IPS-11a (cell line): Measurements from ENCODE around the gene UNKL.
"Not testable (repeated sequence)": the region's sequence is repeated elsewhere in the genome, so short reads cannot be mapped to it uniquely, and the experiment has no call there.

ENCODE experiments used
- H3K4me3 ChIP-seq: one replicate; pipeline ENCODE4 v1.5.1; 2013; ENCODE audit warnings: low read depth, low read length, control low read depth

UNKL gene

GRCh38 chr16:1446296-1447080 is 32.0 kb upstream of the UNKL start:
- H3K4me3 ChIP-seq, result no peak overlapping the region

GRCh38 chr16:1445518-1446203 is 31.2 kb upstream of the UNKL start:
- H3K4me3 ChIP-seq, result no peak overlapping the region

DNA sequence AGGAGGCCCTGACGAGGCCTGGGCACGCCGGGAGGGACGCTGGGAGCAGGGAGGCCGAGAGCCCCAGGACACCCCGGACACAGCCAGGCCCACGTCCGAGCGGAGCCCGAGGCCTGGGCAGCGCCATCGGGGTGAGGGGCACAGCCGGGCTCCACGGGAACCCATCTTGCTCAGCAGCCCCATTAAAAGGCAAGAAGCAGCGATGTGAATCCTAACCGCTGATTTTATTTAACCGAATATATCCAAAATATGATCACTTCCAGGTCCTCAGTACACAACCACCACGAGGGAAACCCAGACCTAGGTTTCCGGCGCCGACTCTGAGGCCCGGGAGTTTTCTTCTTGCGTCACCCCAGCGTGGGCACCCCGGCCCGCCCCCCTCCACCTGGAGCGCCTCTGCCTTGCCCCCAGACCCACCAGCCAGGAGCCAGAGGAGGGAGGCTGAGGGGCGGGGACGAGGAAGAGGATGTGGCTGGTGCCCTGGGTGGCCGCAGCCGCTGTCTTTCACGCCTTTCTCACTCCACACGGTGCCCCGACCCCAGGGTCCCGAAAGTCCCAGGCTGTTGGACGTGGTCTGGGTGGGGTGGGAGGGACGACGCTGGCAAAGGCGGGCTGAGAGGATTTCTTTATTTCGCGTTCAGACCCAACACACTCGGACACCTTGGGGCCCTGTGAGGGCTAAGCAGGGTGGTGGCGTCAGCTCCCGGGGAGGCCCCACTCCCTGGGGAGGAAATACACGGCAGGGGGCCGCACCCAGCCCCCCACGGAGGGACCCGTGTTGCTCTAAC is 30.4 kb upstream of the UNKL start:
- H3K4me3 ChIP-seq, result no peak overlapping the region

DNA sequence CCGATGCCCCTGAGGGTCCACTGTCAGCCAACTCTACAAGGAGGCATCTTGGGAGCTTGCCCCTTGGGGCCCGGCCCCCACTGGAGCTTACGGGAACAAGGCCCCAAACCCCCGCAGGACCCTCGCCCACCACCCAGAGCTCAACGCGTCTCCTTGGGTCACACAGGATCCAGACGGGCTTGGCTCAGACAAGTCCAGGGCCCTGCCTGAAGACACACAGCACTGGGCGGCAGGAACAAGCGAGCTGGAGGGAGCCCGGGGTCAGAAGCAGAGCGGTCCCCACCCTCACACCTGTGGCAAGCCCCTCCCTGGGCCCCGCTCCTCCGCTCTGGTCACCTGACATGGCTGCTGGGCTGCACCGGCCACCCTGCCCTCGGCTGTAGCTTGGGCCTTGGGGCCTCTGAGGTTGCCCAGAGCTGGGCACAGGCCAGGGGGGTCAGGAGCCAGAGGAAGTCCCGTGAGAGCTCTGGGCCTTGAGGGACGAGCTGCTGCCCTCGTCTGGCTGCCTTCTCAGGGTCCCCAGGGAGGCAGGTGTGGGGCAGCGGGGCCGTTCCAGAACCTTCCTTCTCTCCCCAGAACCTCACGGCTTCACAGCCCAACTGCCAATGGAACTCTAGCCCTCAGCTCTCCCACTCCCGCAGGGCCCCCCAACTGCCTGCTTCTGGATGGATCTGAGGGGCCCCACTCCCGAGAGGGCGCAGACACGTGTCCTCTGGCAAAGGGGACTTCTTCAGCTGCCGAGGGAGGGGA is 29.7 kb upstream of the UNKL start, which contains the start of gene CCDC154:
Gene CCDC154 (minus strand): TSS at position 577 of the 750 bp plus-strand sequence. CDS start 234 bp downstream, at position 343.
- H3K4me3 ChIP-seq, result no peak within 1 kb of the TSS

GRCh38 chr16:1443403-1443973 is 29.0 kb upstream of the UNKL start:
- H3K4me3 ChIP-seq, result no peak overlapping the region

DNA sequence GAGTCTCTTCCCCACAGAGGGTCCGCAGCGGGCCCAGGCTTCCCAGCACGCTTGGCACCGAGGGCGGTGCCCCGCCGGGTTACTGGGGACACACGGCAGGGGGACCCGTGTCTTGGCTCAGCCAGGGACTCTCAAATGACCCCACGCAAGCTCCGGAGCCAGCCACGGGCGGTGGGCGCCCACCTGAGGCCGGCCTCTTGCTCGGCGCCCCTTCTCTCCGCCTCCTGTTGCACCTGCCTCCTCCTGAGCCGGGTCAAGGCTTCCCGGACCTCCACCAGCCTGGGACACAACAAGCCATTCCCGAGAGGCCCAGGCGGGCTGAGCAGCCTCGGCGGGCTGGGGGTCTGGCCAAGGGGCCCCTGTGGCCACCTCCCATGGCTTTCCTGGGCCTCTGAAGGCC is 28.2 kb upstream of the UNKL start:
- no peak overlapping the region for H3K4me3 ChIP-seq

DNA sequence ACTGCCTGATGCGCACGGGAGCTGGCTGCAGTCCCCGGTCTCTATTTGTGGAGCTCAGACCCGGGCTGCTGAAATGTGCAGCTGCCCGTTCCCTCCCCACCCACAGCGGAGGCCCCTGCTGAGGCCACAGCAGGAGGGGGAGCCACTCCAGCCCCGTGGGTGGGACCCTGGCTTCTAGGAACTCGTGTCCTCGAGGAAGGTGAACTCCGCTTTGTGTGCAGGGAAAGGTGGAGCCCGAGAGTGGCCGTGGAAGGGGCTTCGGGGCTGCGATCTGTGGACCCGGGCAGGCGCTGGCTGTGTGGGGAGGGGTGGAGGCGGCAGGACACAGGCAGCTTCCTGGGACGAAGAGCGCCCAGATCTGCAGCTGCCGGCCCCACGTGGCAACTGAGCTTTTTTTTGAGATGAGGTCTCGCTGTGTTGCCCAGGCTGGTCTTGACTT is 26.9 kb upstream of the UNKL start:
- no peak overlapping the region for H3K4me3 ChIP-seq

- H3K4me3 ChIP-seq, result not testable (repeated sequence)
Measured at GRCh38 chr16:1439699-1440074, 25.2 kb upstream of the UNKL start.

DNA sequence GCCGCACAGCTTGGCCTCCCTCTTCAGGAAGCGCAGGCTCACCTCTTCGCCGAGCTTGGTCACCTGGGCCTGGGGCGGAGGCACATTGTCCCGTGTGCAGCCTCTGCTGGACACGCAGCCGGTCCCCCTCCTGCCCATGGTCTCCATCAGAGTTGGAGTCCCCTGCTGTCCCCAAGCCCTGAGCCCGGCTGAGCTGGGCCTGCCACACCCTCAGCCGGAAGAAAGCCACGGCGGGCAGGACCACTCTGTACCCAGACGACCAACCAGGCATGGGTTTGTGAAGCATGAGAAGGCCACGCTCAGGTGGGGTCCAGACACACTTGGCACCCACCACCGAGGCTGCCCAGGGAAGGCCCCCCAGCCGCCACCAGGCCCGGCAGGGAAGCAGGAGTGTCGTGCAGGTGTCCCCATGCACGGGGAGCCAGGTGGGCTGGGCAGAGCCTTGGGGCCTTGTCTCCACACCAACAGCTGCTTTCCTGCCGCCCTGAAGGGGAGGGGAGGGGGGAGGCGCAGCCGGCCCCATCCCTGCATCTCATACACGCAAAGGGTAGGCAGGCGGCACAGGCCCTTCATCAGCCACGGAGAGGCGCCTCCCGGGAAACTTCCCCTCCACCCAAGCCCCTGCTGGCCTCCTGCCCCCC is 24.7 kb upstream of the UNKL start:
- H3K4me3 ChIP-seq, result no peak overlapping the region

DNA sequence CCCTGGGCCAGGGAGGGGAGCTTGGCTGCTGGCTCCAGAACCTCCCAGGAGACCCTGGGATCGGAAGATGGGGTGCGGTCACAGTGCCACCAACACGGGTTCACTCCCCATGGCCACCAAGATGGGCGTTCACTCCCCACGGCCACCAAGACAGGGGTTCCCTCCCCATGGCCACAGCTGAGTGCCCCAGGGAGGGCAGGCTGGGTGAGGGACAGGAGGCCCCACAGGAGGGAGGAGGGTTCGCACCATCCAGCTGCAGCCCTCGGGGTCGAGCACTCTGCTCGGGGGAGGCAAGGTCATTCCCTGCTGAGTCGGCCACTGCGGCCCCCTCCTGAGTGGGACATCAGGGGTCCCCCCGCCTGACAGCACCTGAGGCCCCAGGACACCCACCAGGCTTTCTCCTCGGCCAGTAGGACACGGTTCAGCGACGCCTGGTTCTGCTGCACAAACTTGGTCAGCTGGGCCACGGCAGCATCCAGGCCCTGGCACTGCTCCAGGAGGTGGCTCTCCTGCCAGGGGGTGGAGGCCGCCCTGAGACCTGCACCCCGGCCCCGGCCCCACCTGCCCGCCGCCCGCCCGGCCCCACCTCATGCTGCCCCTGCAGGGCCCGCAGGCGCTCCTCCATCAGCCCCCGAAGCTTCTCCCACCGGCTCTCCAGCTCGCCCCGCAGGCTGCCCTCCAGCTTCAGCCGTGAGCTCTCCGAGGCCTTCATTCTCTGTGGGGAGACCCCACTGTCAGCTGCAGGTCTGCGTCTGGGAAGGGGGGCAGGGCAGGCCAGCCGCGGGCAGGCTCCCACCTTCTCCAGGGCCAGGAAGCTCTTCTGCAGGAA is 23.9 kb upstream of the UNKL start:
- no peak overlapping the region for H3K4me3 ChIP-seq

DNA sequence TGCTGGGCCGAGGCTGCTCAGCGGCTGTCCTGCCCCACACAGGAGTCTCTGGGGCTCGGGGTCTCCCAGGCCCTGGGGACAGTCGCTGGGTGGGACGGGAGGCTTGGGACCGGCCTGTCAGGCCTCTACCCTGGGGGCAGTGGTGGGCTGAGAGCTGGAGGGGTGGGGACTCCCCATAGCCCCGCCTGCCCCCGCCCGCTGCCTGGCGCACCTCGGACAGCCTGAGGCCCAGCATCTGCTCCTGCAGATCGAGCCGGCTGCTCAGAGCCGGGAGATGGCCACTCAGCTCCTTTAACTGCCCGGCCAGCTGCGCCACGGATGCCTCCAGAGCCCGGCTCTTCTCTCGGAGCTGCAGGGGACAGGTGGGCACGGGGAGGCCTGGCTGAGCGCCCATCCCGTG is 23.1 kb upstream of the UNKL start:
- H3K4me3 ChIP-seq, result no peak overlapping the region

DNA sequence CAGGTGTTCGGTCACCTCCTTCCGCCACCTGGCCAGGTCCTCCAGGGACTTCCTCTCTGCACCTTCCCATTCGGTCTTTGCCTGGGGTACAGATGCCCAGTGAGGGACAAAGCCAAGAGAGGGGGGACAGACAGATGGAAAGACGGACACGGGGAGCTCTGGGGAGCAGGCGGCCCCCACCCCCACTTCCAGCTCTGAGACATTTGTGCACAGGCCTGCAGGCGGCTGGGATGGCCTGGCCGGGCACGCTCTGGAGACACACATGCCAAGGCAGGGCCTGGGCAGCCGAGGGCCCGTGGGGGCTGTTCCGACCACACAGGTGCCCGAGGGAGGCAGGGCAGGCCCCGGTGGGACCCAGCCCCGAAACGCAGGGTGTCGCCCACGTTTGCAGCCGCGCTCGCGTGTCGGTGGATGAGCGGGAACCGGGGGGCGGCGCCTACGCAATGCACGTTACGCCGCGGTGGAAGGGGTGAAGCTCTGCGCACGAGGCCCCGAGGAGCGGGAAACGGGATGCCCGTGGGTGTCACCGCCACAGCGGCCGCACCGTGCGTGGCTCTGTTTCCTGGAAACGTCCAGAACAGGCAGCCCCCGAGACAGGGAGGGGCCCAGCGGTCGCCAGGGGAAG is 22.3 kb upstream of the UNKL start:
- H3K4me3 ChIP-seq, result no peak overlapping the region

- H3K4me3 ChIP-seq, result no peak overlapping the region
Measured at GRCh38 chr16:1435921-1436697, 21.6 kb upstream of the UNKL start.

- no peak overlapping the region for H3K4me3 ChIP-seq
Measured at GRCh38 chr16:1434644-1435592, 20.4 kb upstream of the UNKL start.

GRCh38 chr16:1433756-1434155 is 19.3 kb upstream of the UNKL start:
- H3K4me3 ChIP-seq, result no peak overlapping the region

DNA sequence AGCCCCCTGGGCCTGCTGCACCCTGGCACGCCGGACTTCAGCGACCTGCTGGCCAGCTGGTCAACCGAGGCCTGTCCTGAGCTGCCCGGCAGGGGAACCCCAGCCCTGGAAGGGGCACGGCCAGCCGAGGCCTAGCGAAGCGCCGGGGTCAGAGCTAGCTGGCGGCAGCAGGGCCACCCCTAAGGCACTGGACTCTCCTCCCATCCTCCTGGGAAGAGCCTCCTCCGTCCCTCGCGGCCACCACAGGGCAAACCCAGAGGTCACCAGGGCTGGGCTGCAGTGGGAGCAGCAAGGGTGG is 18.7 kb upstream of the UNKL start:
- H3K4me3 ChIP-seq, result no peak overlapping the region
